Measurements from ENCODE around the gene PHLDA1. TPM values are rescaled to one million over a fixed set of nuclear protein-coding genes. Genes with fewer than 3 reads are reported as not detected.

The PHLDA1 gene
- total RNA-seq, 1 donor from 2014 or later: 29.3 TPM

GRCh38 chr12:75977952-75978671, 53.5 kb downstream of the PHLDA1 start:
- DNase-seq (ENCODE audit: low read depth, low spot score): peak; percentile 32
- Mint-ChIP-seq H3K4me1 (peaks cover 61% of the 10 kb centered on the region), H3K4me3 (peak overlapping the region; percentile 45), H3K27me3 (ENCODE audit: low read depth) (no peaks in the 10 kb centered on the region), H3K36me3 (ENCODE audit: low read depth) (no peaks in the 10 kb centered on the region), H3K27ac (ENCODE audit: unreplicated experiment) (peak overlapping the region; percentile 97), H3K9me3 (no peaks in the 10 kb centered on the region)
- peak; percentile 26 for TF ChIP-seq CTCF (conservative IDR thresholded peaks at IDR 0.05)

GRCh38 chr12:75977590-75977951, 54.0 kb downstream of the PHLDA1 start:
- Mint-ChIP-seq H3K27me3 (ENCODE audit: low read depth) (no peaks in the 10 kb centered on the region), H3K36me3 (ENCODE audit: low read depth) (no peaks in the 10 kb centered on the region), H3K4me3 (peak overlapping the region; percentile 45), H3K4me1 (peaks cover 65% of the 10 kb centered on the region), H3K27ac (ENCODE audit: unreplicated experiment) (peak overlapping the region; percentile 97), H3K9me3 (no peaks in the 10 kb centered on the region)
- DNase-seq (ENCODE audit: low read depth, low spot score): no peak
- no peak for TF ChIP-seq CTCF (conservative IDR thresholded peaks at IDR 0.05)

GRCh38 chr12:75976913-75977312, 54.7 kb downstream of the PHLDA1 start:
- Mint-ChIP-seq H3K4me1 (peaks cover 65% of the 10 kb centered on the region), H3K9me3 (no peaks in the 10 kb centered on the region), H3K27me3 (ENCODE audit: low read depth) (no peaks in the 10 kb centered on the region), H3K4me3 (no peak overlapping the region), H3K27ac (ENCODE audit: unreplicated experiment) (peak overlapping the region; percentile 88), H3K36me3 (ENCODE audit: low read depth) (no peaks in the 10 kb centered on the region)
- DNase-seq (ENCODE audit: low read depth, low spot score): no peak
- TF ChIP-seq CTCF (conservative IDR thresholded peaks at IDR 0.05): no peak

- Mint-ChIP-seq H3K27me3 (ENCODE audit: low read depth) (no peaks in the 10 kb centered on the region), H3K4me1 (peaks cover 62% of the 10 kb centered on the region), H3K9me3 (no peaks in the 10 kb centered on the region), H3K36me3 (ENCODE audit: low read depth) (no peaks in the 10 kb centered on the region), H3K27ac (ENCODE audit: unreplicated experiment) (peak overlapping the region; percentile 36), H3K4me3 (no peak overlapping the region)
- no peak for DNase-seq (ENCODE audit: low read depth, low spot score)
- TF ChIP-seq CTCF (conservative IDR thresholded peaks at IDR 0.05): no peak
Measured at GRCh38 chr12:75976113-75976512, 55.5 kb downstream of the PHLDA1 start.

GRCh38 chr12:75975702-75976101, 55.9 kb downstream of the PHLDA1 start:
- Mint-ChIP-seq H3K9me3 (no peaks in the 10 kb centered on the region), H3K4me3 (no peak overlapping the region), H3K27me3 (ENCODE audit: low read depth) (no peaks in the 10 kb centered on the region), H3K4me1 (peaks cover 59% of the 10 kb centered on the region), H3K36me3 (ENCODE audit: low read depth) (no peaks in the 10 kb centered on the region), H3K27ac (ENCODE audit: unreplicated experiment) (no peak overlapping the region)
- DNase-seq (ENCODE audit: low read depth, low spot score): no peak
- TF ChIP-seq CTCF (conservative IDR thresholded peaks at IDR 0.05): no peak

Other genes with a start within 250 kb of the PHLDA1 start
- 1,116 and 1,117 TPM in 2 replicates for gene NAP1L1, start 52.9 kb upstream of the PHLDA1 start, total RNA-seq